NCI-H460 (cell line): ENCODE data around the gene ACTRT2. TPM values are rescaled to one million over a fixed set of nuclear protein-coding genes. Genes with fewer than 3 reads are reported as not detected.

Experiments
- DNase-seq: peaks from one replicate; pipeline ENCODE4 v3.0.0-alpha.2; 2016; ENCODE audit warnings: low read depth; ENCODE audit errors: extremely low read depth
- polyA plus RNA-seq: library from polyadenylated mRNA; depleted of rRNA; stranded (reverse); fragments of >200 nt; gene quantifications from 2 replicates; pipeline ENCODE4 v1.2.3, GENCODE V29; 2014; cell fraction: nucleus; rRNA removed
- total RNA-seq: library from RNA; depleted of rRNA; stranded (reverse); fragments of >200 nt; shearing (Covaris generic); gene quantifications from 2 replicates; pipeline ENCODE4 v1.2.3, GENCODE V29; 2014; rRNA removed

The ACTRT2 gene
- total RNA-seq: not detected in 2 replicates
- not detected in 2 replicates for polyA plus RNA-seq

GRCh38 chr1:3021233-3021671 lies at the start of gene ACTRT2:
Gene ACTRT2 (plus strand): TSS chr1:3021467. CDS start chr1:3021687, 220 bp downstream.
- no peak for DNase-seq

GRCh38 chr1:2971609-2972008 lies 49.7 kb upstream of the ACTRT2 start:
- no peak for DNase-seq

GRCh38 chr1:2972011-2972878 lies 49.0 kb upstream of the ACTRT2 start:
- DNase-seq: no peak

- no peak for DNase-seq
Observed at GRCh38 chr1:2972879-2973575, 48.2 kb upstream of the ACTRT2 start.

GRCh38 chr1:2973601-2974593 lies 47.4 kb upstream of the ACTRT2 start:
- no peak for DNase-seq

GRCh38 chr1:2974701-2975301 lies 46.5 kb upstream of the ACTRT2 start:
- DNase-seq: no peak

GRCh38 chr1:2975466-2976179 lies 45.6 kb upstream of the ACTRT2 start:
- no peak for DNase-seq

- no peak for DNase-seq
Observed at GRCh38 chr1:2976180-2976562, 45.1 kb upstream of the ACTRT2 start.

- DNase-seq: no peak
Observed at GRCh38 chr1:2977886-2978611, 43.2 kb upstream of the ACTRT2 start.

GRCh38 chr1:2978691-2979190 lies 42.5 kb upstream of the ACTRT2 start:
- DNase-seq: no peak

GRCh38 chr1:2979191-2980072 lies 41.8 kb upstream of the ACTRT2 start:
- DNase-seq: no peak

- no peak for DNase-seq
Observed at GRCh38 chr1:2980073-2980791, 41.0 kb upstream of the ACTRT2 start.

GRCh38 chr1:2980849-2981248 lies 40.4 kb upstream of the ACTRT2 start:
- DNase-seq: no peak

GRCh38 chr1:2981388-2981787 lies 39.9 kb upstream of the ACTRT2 start:
- no peak for DNase-seq

GRCh38 chr1:2981981-2982614 lies 39.2 kb upstream of the ACTRT2 start:
- DNase-seq: no peak

GRCh38 chr1:2982615-2983318 lies 38.5 kb upstream of the ACTRT2 start:
- no peak for DNase-seq
